H1 (cell line): ENCODE measurements around the gene GRAMD4. TPM values are rescaled to one million over a fixed set of nuclear protein-coding genes. Genes with fewer than 3 reads are reported as not detected.

Source experiments
- CTCF ChIA-PET: fragments of 300-600 bp; sonication (Branson Sonifier 250); formaldehyde crosslinking; loops from one replicate; lab custom pipeline; 2021; ENCODE audit not compliant: partially characterized antibody; lab: Charles Lee
- POLR2A ChIA-PET: fragments of 300-600 bp; sonication (Branson Sonifier 250); formaldehyde crosslinking; loops from one replicate; lab custom pipeline; 2021; ENCODE audit warnings: inconsistent platforms; ENCODE audit not compliant: partially characterized antibody; lab: Charles Lee
- DNase-seq, 2 experiments: peaks; one replicate each; pipeline versions ENCODE4 v3.0.0 to v3.0.0-alpha.2; 2010 to 2022; ENCODE audit warnings: low spot score in 2 of 2, low read depth in 1 of 2, mixed read lengths in 1 of 2
- FAIRE-seq: peaks from 2 replicates; lab custom pipeline; 2011; peaks lifted over from hg19 to GRCh38; lab: Jason Lieb, UNC
- H2AFZ ChIP-seq: 2 replicates; pipeline ENCODE4 v1.8.1; 2012; ENCODE audit warnings: low read length, inconsistent platforms
- H2AK5ac ChIP-seq: 2 replicates; pipeline ENCODE4 v1.6.1; 2013; ENCODE audit warnings: low read depth, low read length
- H2BK120ac ChIP-seq: replicated peaks from 2 replicates; pipeline ENCODE3; 2013; ENCODE audit warnings: low read depth, low read length, inconsistent platforms
- H2BK12ac ChIP-seq: 2 replicates; pipeline ENCODE4 v1.6.1; 2013; ENCODE audit warnings: low read depth, low read length
- H2BK15ac ChIP-seq: 2 replicates; pipeline ENCODE4 v1.6.1; 2013; ENCODE audit warnings: low read length
- H2BK20ac ChIP-seq: 2 replicates; pipeline ENCODE4 v1.6.1; 2013; ENCODE audit warnings: low read length
- H2BK5ac ChIP-seq: 2 replicates; pipeline ENCODE4 v1.6.1; 2013; ENCODE audit warnings: low read depth, low read length
- H3K14ac ChIP-seq: 2 replicates; pipeline ENCODE4 v1.6.1; 2013; ENCODE audit warnings: inconsistent platforms; ENCODE audit not compliant: insufficient read length
- H3K18ac ChIP-seq: 2 replicates; pipeline ENCODE4 v1.6.1; 2013; ENCODE audit warnings: low read length; ENCODE audit errors: extremely low read depth
- H3K23ac ChIP-seq: 2 replicates; pipeline ENCODE4 v1.6.1; 2013; ENCODE audit warnings: inconsistent platforms; ENCODE audit not compliant: insufficient read length
- H3K23me2 ChIP-seq: 2 replicates; pipeline ENCODE4 v1.6.1; 2013; ENCODE audit warnings: low read depth, low read length
- H3K27ac ChIP-seq: 2 replicates; pipeline ENCODE4 v1.6.1; 2011; ENCODE audit warnings: low read depth, low read length, inconsistent platforms
- H3K27me3 ChIP-seq, 4 experiments: replicated peaks in 1 of 4; 1 replicate in 1 of 4; 2 replicates in 3 of 4; pipeline versions ENCODE4 v1.6.1 to v1.8.1; 2011 to 2013; ENCODE audit warnings: low read length in 3 of 4, mild to moderate bottlenecking in 3 of 4, inconsistent platforms in 2 of 4, mixed read lengths in 2 of 4, moderate library complexity in 1 of 4; ENCODE audit not compliant: control insufficient read depth in 3 of 4, insufficient read depth in 3 of 4; ENCODE audit errors: extremely low read depth in 1 of 4
- H3K36me3 ChIP-seq, 4 experiments: 2 replicates each; pipeline versions ENCODE4 v1.6.1 to v1.8.1; 2011 to 2013; ENCODE audit warnings: mild to moderate bottlenecking in 4 of 4, low read length in 3 of 4, moderate library complexity in 2 of 4, control low read depth in 1 of 4, inconsistent platforms in 1 of 4; ENCODE audit not compliant: insufficient read depth in 4 of 4, control insufficient read depth in 2 of 4
- H3K4ac ChIP-seq: replicated peaks from 2 replicates; pipeline ENCODE3; 2013; ENCODE audit warnings: low read length, low read depth, mixed read lengths, inconsistent platforms; ENCODE audit not compliant: insufficient read length
- H3K4me1 ChIP-seq, 4 experiments: replicated peaks in 1 of 4; 1 replicate in 1 of 4; 2 replicates in 3 of 4; pipeline versions ENCODE4 v1.6.1 to v1.8.1; 2011 to 2013; ENCODE audit warnings: low read length in 3 of 4, inconsistent platforms in 2 of 4, mixed read lengths in 1 of 4; ENCODE audit not compliant: insufficient read depth in 4 of 4, control insufficient read depth in 3 of 4
- H3K4me2 ChIP-seq, 2 experiments: 2 replicates each; pipeline versions ENCODE4 v1.6.1 to v1.8.1; 2011 to 2013; ENCODE audit warnings: low read depth in 2 of 2, low read length in 2 of 2, control low read depth in 1 of 2, inconsistent platforms in 1 of 2, mild to moderate bottlenecking in 1 of 2; ENCODE audit not compliant: insufficient read depth in 1 of 2
- H3K4me3 ChIP-seq, 4 experiments: fragments of 200-600, 300-600 bp in 1 of 4; sonication (generic), shearing (Covaris generic), sonication (Bioruptor Twin) in 1 of 4; 2 replicates each; pipeline versions ENCODE4 v1.5.1 to v1.8.1; 2011 to 2016; ENCODE audit warnings: low read length in 4 of 4, low read depth in 3 of 4, control low read depth in 2 of 4, inconsistent platforms in 2 of 4, mild to moderate bottlenecking in 2 of 4, mixed read lengths in 1 of 4, moderate library complexity in 1 of 4; ENCODE audit not compliant: insufficient read depth in 2 of 4; ENCODE audit errors: extremely low read depth in 1 of 4
- H3K56ac ChIP-seq: replicated peaks from 2 replicates; pipeline ENCODE3; 2013; ENCODE audit warnings: low read depth, mild to moderate bottlenecking, mixed read lengths, low read length, inconsistent platforms; ENCODE audit not compliant: insufficient read length
- H3K79me1 ChIP-seq: 2 replicates; pipeline ENCODE4 v1.6.1; 2013; ENCODE audit warnings: low read depth, low read length, control low read depth
- H3K79me2 ChIP-seq, 2 experiments: 2 replicates each; pipeline versions ENCODE4 v1.6.1 to v1.8.1; 2012 to 2013; ENCODE audit warnings: low read length in 2 of 2, mild to moderate bottlenecking in 2 of 2, inconsistent platforms in 1 of 2; ENCODE audit not compliant: insufficient read depth in 2 of 2, control insufficient read depth in 1 of 2
- H3K9ac ChIP-seq, 4 experiments: replicated peaks in 1 of 4; 1 replicate in 1 of 4; 2 replicates in 3 of 4; pipeline versions ENCODE4 v1.6.1 to v1.8.1; 2011 to 2013; ENCODE audit warnings: low read depth in 3 of 4, low read length in 3 of 4, control low read depth in 2 of 4, mild to moderate bottlenecking in 2 of 4, moderate library complexity in 2 of 4, inconsistent platforms in 1 of 4; ENCODE audit errors: extremely low read depth in 1 of 4
- H3K9me3 ChIP-seq, 2 experiments: 2 replicates each; pipeline versions ENCODE4 v1.6.1 to v1.8.1; 2012 to 2013; ENCODE audit warnings: mild to moderate bottlenecking in 2 of 2, moderate library complexity in 2 of 2, control low read depth in 1 of 2, inconsistent platforms in 1 of 2, low read depth in 1 of 2, low read length in 1 of 2, mixed read lengths in 1 of 2; ENCODE audit not compliant: insufficient read depth in 2 of 2
- H4K20me1 ChIP-seq, 2 experiments: replicated peaks in 1 of 2; 2 replicates each; pipeline versions ENCODE3 to v1.8.1; 2011 to 2013; ENCODE audit warnings: inconsistent platforms in 2 of 2, low read length in 2 of 2, mild to moderate bottlenecking in 1 of 2; ENCODE audit not compliant: insufficient read depth in 2 of 2, control insufficient read depth in 1 of 2
- H4K5ac ChIP-seq: 2 replicates; pipeline ENCODE4 v1.6.1; 2013; ENCODE audit warnings: low read length, low read depth, mixed read lengths, inconsistent platforms; ENCODE audit not compliant: insufficient read length
- H4K8ac ChIP-seq: 2 replicates; pipeline ENCODE4 v1.8.0; 2013; ENCODE audit warnings: mild to moderate bottlenecking, moderate library complexity, low read length, inconsistent platforms; ENCODE audit not compliant: insufficient read depth; ENCODE audit errors: extremely low read depth
- H4K91ac ChIP-seq: replicated peaks from 2 replicates; pipeline ENCODE3; 2013; ENCODE audit warnings: low read length, mixed read lengths, inconsistent platforms; ENCODE audit not compliant: insufficient read length
- ATF2 ChIP-seq: IDR thresholded peaks from 2 replicates; pipeline ENCODE4 v1.6.1; 2012; ENCODE audit warnings: low read length, inconsistent platforms
- KDM4A ChIP-seq: IDR thresholded peaks from one replicate; pipeline ENCODE4 v1.7.1; 2012; ENCODE audit warnings: low read depth, mild to moderate bottlenecking, moderate library complexity, low read length, inconsistent platforms; ENCODE audit not compliant: severe bottlenecking
- MAX ChIP-seq: IDR thresholded peaks from 2 replicates; pipeline ENCODE4 v1.6.1; 2012; ENCODE audit warnings: inconsistent platforms
- WGBS, 2 experiments: shearing (Covaris generic) in 1 of 2; methylation state at CpG; one replicate each; pipeline versions ENCODE4 v1.1.6 to v1.1.7; 2013 to 2015; ENCODE audit warnings: low lambda C conversion rate in 2 of 2, mixed read lengths in 2 of 2, inconsistent platforms in 1 of 2, low coverage in 1 of 2, missing lambda C conversion rate in 1 of 2; ENCODE audit not compliant: insufficient replicate concordance in 2 of 2, insufficient coverage in 1 of 2, insufficient read length in 1 of 2; ENCODE audit errors: extremely low coverage in 1 of 2, missing lambda C conversion rate in 1 of 2; 5-methylcytosine and 5-hydroxymethylcytosine counted together
- polyA plus RNA-seq, 7 experiments: library from polyadenylated mRNA; depleted of rRNA in 3 of 7; stranded (reverse) in 5 of 7; unstranded in 2 of 7; fragments of >200 nt in 5 of 7; fragments of 200-250 nt in 2 of 7; gene quantifications; 1 replicate in 5 of 7; 2 replicates in 1 of 7; 4 replicates in 1 of 7; pipeline versions ENCODE4 v1.2.1 to v1.2.3, GENCODE V29; 2011 to 2013; ENCODE audit warnings: missing spikeins in 2 of 7, mixed read lengths in 2 of 7
- total RNA-seq: library from RNA; stranded (reverse); fragmentation: NEBNext Ultra II Directional; extraction: Animal tissue kit (Norgen Biotek cat#: 25700); gene quantifications from 2 replicates; pipeline ENCODE4 v1.2.1, GENCODE V29; 2021

GRAMD4 gene
- total and polyA plus RNA-seq, 2 of the 8 experiments (the other 6 are each of a cell fraction or from before 2014, with no cell fraction given): 7.9 to 25.6 TPM

DNA sequence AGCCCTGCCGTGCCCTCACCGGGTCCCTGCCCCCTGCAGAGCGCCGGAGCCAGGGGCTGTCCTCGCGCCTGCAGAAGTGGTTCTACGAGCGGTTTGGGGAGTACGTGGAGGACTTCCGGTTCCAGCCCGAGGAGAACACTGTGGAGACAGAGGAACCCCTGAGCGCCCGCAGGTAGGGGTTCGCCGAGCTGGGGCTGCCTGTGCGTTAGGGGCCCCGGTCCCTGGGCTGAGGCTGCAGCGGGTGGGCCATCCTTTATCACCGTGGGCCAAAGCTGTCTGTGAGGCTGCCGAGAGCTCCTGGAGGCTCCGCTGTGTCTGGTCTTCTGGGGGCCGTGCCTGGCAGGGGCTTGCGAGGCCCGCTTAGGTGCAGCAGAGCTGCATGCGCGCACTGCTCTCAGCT, 42.8 kb downstream of the GRAMD4 start:
- no peak overlapping the region for H2AFZ ChIP-seq
- H3K56ac ChIP-seq: no peak overlapping the region
- TF ChIP-seq KDM4A: no peak
- TF ChIP-seq MAX: no peak
- TF ChIP-seq ATF2: no peak
- no peak overlapping the region for H2AK5ac ChIP-seq
- peaks cover 0 to 2% (median 0%) of the 10 kb centered on the region in 4 experiments; a peak in 1 of 7 replicates for H3K4me1 ChIP-seq
- DNase-seq (no peak), FAIRE-seq (no peak)
- H3K4me2 ChIP-seq: no peak overlapping the region
- no peak overlapping the region for H2BK5ac ChIP-seq
- H3K79me2 ChIP-seq: no peaks in the 10 kb centered on the region
- no peak overlapping the region for H3K4me3 ChIP-seq
- no peak overlapping the region for H3K14ac ChIP-seq
- no peak overlapping the region for H3K23ac ChIP-seq
- no peak overlapping the region; the same call in 1 of the 2 replicates for H4K8ac ChIP-seq
- no peak overlapping the region for H3K4ac ChIP-seq
- WGBS, 2 experiments: 96% methylated on average over 26 of the region's 26 CpGs; no CpG with 5 or more reads in 1 of the 2 experiments
- H2BK15ac ChIP-seq: no peak overlapping the region
- no peak overlapping the region for H3K9ac ChIP-seq
- H2BK20ac ChIP-seq: no peak overlapping the region
- H3K18ac ChIP-seq: no peak overlapping the region
- no peaks in the 10 kb centered on the region for H3K23me2 ChIP-seq
- H2BK120ac ChIP-seq: no peak overlapping the region
- no peaks in the 10 kb centered on the region for H3K9me3 ChIP-seq
- no peaks in the 10 kb centered on the region for H3K79me1 ChIP-seq
- no peak overlapping the region for H4K91ac ChIP-seq
- no peaks in the 10 kb centered on the region for H3K27me3 ChIP-seq
- H4K20me1 ChIP-seq: peaks cover 0 to 6% of the 10 kb centered on the region in 2 experiments
- H2BK12ac ChIP-seq: no peak overlapping the region
- CTCF ChIA-PET: interaction anchor here (1.9 kb wide), 1 partner anchor 99 kb away, joined by 6 read pairs; no protein-coding TSS in a partner anchor
- H4K5ac ChIP-seq: no peak overlapping the region
- POLR2A ChIA-PET: no interaction called here
- no peak overlapping the region for H3K27ac ChIP-seq
- H3K36me3 ChIP-seq: no peaks in the 10 kb centered on the region
